ENCODE data around the gene CSNK2A3. TPM values are rescaled to one million over a fixed set of nuclear protein-coding genes. Genes with fewer than 3 reads are reported as not detected.

Gene CSNK2A3
- total RNA-seq, 1 experiment from 2014 or later: 2.0 TPM

DNA sequence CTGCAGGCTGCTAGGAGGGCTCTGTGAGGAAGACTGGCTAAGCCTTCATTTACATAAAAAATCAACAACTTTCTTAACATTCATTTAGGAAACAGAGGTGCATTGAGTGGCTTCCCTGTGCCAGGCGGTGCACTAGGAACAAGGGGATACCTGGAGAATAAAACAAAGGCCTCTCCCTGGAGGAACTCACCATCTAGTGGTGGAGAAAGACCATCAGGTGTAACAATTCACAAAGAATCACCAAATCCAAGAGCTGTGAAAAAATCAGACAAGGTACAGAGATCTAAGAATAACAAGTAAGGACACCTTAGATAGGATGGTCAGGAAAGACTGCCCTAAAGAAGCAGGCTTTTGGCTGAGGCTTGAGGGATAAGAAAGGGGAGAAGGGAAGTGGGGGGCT, 40.3 kb downstream of the CSNK2A3 start:
- H4K20me1 ChIP-seq (ENCODE audit: insufficient read depth): no peaks in the 10 kb centered on the region
- ChIA-PET CTCF (interaction anchor here (1.6 kb wide), 1 partner anchor 284 kb away, joined by 5 read pairs; no protein-coding TSS in a partner anchor), POLR2A (no interaction called here), RAD21 (ENCODE audit: low non-redundant PET in 1 of 2, low total read pairs in 2 of 2, uncharacterized antibody in 2 of 2, unreplicated experiment in 2 of 2) (no interaction called here)
- H3K4me2 ChIP-seq (ENCODE audit: low read length): no peak overlapping the region
- no peak for ATAC-seq
- H3K9me3 ChIP-seq (ENCODE audit: control insufficient read depth in 1 of 2, insufficient read depth in 1 of 2, low read depth in 1 of 2, low read length in 2 of 2): no peaks in the 10 kb centered on the region
- H3K4me1 ChIP-seq (ENCODE audit: control insufficient read depth in 1 of 2, insufficient read depth in 2 of 2, low read length in 2 of 2): peaks cover 0 to 11% of the 10 kb centered on the region in 2 experiments; a peak in 3 of 4 replicates
- TF ChIP-seq EZH2phosphoT487 (IDR thresholded peaks at IDR 0.05; ENCODE audit: borderline replicate concordance) (no peak), RAD21 (IDR thresholded peaks at IDR 0.05; ENCODE audit: low read depth) (peak; percentile 22; the same call in 1 of the 2 replicates)
- no peaks in the 10 kb centered on the region for H3K79me2 ChIP-seq (ENCODE audit: insufficient read depth, low read length)
- H3K27me3 ChIP-seq (ENCODE audit: insufficient read depth, low read length): no peaks in the 10 kb centered on the region
- H3K36me3 ChIP-seq (ENCODE audit: control insufficient read depth in 1 of 2, insufficient read depth in 2 of 2, low read length in 2 of 2): no peaks in the 10 kb centered on the region
- intact Hi-C loops (cut with micrococcal nuclease): no loop called here
- H3K4me3 ChIP-seq (replicated peaks in 1 of 2; ENCODE audit: low read depth in 1 of 2, low read length in 2 of 2): no peak overlapping the region
- no peak overlapping the region for H3K27ac ChIP-seq (ENCODE audit: low read depth, low read length)
- BruUV-seq (replicated peaks): no TSS peak
- no peak overlapping the region for H2AFZ ChIP-seq (ENCODE audit: low read depth, low read length, poor library complexity, severe bottlenecking)
- no peak for DNase-seq (ENCODE audit: low read depth, low spot score)
- H3K9me2 ChIP-seq (ENCODE audit: insufficient read depth): no peaks in the 10 kb centered on the region
- H3K9ac ChIP-seq (ENCODE audit: low read length): no peak overlapping the region

DNA sequence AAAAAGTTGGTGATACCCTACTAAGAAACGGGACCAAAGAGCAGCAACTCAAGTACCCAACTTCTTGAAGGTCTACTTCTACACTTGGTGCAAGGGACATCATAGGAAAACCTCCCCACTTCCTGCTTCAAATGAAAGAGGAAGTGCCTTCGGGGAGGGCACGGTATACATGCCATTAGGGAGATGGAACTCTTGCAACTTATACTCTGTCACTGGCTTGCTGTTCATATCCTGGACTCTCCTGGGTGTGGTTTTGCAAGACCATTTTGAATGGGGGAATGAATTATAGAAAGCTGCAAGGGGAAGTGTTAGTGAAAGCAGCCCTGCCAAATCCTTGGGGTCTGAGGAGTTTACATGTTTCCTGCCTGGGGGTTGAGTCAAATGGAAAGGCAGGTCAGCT, 41.9 kb downstream of the CSNK2A3 start:
- Histone ChIP-seq H4K20me1 (ENCODE audit: insufficient read depth) (no peaks in the 10 kb centered on the region), H2AFZ (ENCODE audit: low read depth, low read length, poor library complexity, severe bottlenecking) (no peak overlapping the region), H3K9me2 (ENCODE audit: insufficient read depth) (no peaks in the 10 kb centered on the region), H3K79me2 (ENCODE audit: insufficient read depth, low read length) (no peaks in the 10 kb centered on the region), H3K4me3 (replicated peaks in 1 of 2; ENCODE audit: low read depth in 1 of 2, low read length in 2 of 2) (no peak overlapping the region), H3K27ac (ENCODE audit: low read depth, low read length) (no peak overlapping the region), H3K4me2 (ENCODE audit: low read length) (no peak overlapping the region), H3K9me3 (ENCODE audit: control insufficient read depth in 1 of 2, insufficient read depth in 1 of 2, low read depth in 1 of 2, low read length in 2 of 2) (no peaks in the 10 kb centered on the region), H3K4me1 (ENCODE audit: control insufficient read depth in 1 of 2, insufficient read depth in 2 of 2, low read length in 2 of 2) (peaks cover 0 to 11% of the 10 kb centered on the region in 2 experiments; a peak in 3 of 4 replicates), H3K27me3 (ENCODE audit: insufficient read depth, low read length) (no peaks in the 10 kb centered on the region), H3K36me3 (ENCODE audit: control insufficient read depth in 1 of 2, insufficient read depth in 2 of 2, low read length in 2 of 2) (no peaks in the 10 kb centered on the region), H3K9ac (ENCODE audit: low read length) (no peak overlapping the region)
- no peak for DNase-seq (ENCODE audit: low read depth, low spot score)
- RAD21 ChIA-PET (ENCODE audit: low non-redundant PET in 1 of 2, low total read pairs in 2 of 2, uncharacterized antibody in 2 of 2, unreplicated experiment in 2 of 2): no interaction called here
- ATAC-seq: no peak
- CTCF ChIA-PET: no interaction called here
- no peak for TF ChIP-seq ZNF274 (IDR thresholded peaks at IDR 0.05; ENCODE audit: low read depth, low read length)
- no peak for TF ChIP-seq ELF1 (IDR thresholded peaks at IDR 0.05; ENCODE audit: borderline replicate concordance, low read depth)
- no peak for TF ChIP-seq EZH2 (IDR thresholded peaks at IDR 0.05)
- POLR2A ChIA-PET: no interaction called here
- intact Hi-C loops (cut with micrococcal nuclease): no loop called here
- BruUV-seq (replicated peaks): no TSS peak
